IPS-11a (cell line): Measurements from ENCODE around the gene PBOV1.

ENCODE experiments used
- H3K4me3 ChIP-seq: one replicate; pipeline ENCODE4 v1.5.1; 2013; ENCODE audit warnings: low read depth, low read length, control low read depth

PBOV1 gene

GRCh38 chr6:138218449-138218848 lies at the start of gene PBOV1:
TSS of gene PBOV1 (minus strand) at chr6:138218491. CDS start at chr6:138218395, 96 bp downstream.
- H3K4me3 ChIP-seq: no peak within 1 kb of the TSS

- no peak overlapping the region for H3K4me3 ChIP-seq
Measured at GRCh38 chr6:138266095-138266494, 47.8 kb upstream of the PBOV1 start.

GRCh38 chr6:138264372-138264880 lies 46.1 kb upstream of the PBOV1 start:
- no peak overlapping the region for H3K4me3 ChIP-seq

- no peak overlapping the region for H3K4me3 ChIP-seq
Measured at GRCh38 chr6:138263963-138264362, 45.7 kb upstream of the PBOV1 start.

- no peak overlapping the region for H3K4me3 ChIP-seq
Measured at GRCh38 chr6:138261116-138261780, 43.0 kb upstream of the PBOV1 start.

- no peak overlapping the region for H3K4me3 ChIP-seq
Measured at GRCh38 chr6:138258991-138259390, 40.7 kb upstream of the PBOV1 start.

GRCh38 chr6:138258197-138258596 lies 39.9 kb upstream of the PBOV1 start:
- H3K4me3 ChIP-seq: no peak overlapping the region

GRCh38 chr6:138257638-138258040 lies 39.3 kb upstream of the PBOV1 start:
- no peak overlapping the region for H3K4me3 ChIP-seq

- H3K4me3 ChIP-seq: no peak overlapping the region
Measured at GRCh38 chr6:138255443-138255842, 37.2 kb upstream of the PBOV1 start.

GRCh38 chr6:138253731-138254130 lies 35.4 kb upstream of the PBOV1 start:
- H3K4me3 ChIP-seq: no peak overlapping the region

- H3K4me3 ChIP-seq: no peak overlapping the region
Measured at GRCh38 chr6:138250513-138251247, 32.4 kb upstream of the PBOV1 start.

- H3K4me3 ChIP-seq: no peak overlapping the region
Measured at GRCh38 chr6:138250053-138250452, 31.8 kb upstream of the PBOV1 start.

GRCh38 chr6:138248878-138249277 lies 30.6 kb upstream of the PBOV1 start:
- H3K4me3 ChIP-seq: no peak overlapping the region

- no peak overlapping the region for H3K4me3 ChIP-seq
Measured at GRCh38 chr6:138248011-138248410, 29.7 kb upstream of the PBOV1 start.

GRCh38 chr6:138246650-138247440 lies 28.6 kb upstream of the PBOV1 start:
- H3K4me3 ChIP-seq: no peak overlapping the region

GRCh38 chr6:138245751-138246150 lies 27.5 kb upstream of the PBOV1 start:
- H3K4me3 ChIP-seq: no peak overlapping the region

GRCh38 chr6:138242987-138243592 lies 24.8 kb upstream of the PBOV1 start:
- no peak overlapping the region for H3K4me3 ChIP-seq

- H3K4me3 ChIP-seq: no peak overlapping the region
Measured at GRCh38 chr6:138241934-138242333, 23.6 kb upstream of the PBOV1 start.

- H3K4me3 ChIP-seq: no peak overlapping the region
Measured at GRCh38 chr6:138241381-138241780, 23.1 kb upstream of the PBOV1 start.

- H3K4me3 ChIP-seq: no peak overlapping the region
Measured at GRCh38 chr6:138240476-138241245, 22.4 kb upstream of the PBOV1 start.
